Measurements from ENCODE around the gene APC2.
"Not testable (repeated sequence)": the region's sequence is repeated elsewhere in the genome, so short reads cannot be mapped to it uniquely, and the experiment has no call there.

Gene APC2

DNA sequence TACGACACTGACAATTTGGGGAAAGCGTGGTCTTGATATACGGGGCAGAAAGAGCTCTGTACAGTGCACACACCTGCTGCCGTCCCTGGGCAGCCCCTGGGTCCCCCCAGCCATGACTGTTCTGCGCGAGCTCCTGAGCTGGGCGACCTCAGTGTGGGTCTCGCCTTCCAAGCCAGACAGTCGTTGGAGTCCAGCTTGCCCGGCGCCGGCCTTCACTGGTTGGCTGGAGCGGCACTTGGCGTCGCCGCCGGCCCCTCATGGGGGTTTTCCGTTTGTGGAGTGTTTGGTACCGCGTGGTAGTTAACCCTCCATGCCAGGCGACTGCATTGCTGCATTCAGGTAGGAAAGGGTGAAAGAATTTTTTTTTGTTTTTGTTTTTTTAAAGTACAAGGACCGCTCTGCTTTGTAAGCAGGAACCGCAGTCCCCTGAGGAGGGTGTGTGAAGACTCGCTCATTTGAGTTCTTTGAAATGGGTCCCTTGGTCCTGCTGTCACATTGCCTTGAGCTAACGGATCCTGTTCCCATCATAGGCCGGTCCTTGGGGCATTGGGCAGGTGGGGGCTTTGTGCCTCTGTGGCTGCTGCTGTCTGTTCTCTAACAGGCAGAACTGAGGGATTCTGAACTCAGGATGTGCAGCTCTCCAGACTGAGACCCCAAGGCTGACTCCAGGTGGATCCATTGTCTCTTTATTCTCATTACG is 22.6 kb upstream of the APC2 start:
- H3K27ac ChIP-seq: no peak overlapping the region
- no peak for DNase-seq (ENCODE audit: low read depth, low spot score)

DNA sequence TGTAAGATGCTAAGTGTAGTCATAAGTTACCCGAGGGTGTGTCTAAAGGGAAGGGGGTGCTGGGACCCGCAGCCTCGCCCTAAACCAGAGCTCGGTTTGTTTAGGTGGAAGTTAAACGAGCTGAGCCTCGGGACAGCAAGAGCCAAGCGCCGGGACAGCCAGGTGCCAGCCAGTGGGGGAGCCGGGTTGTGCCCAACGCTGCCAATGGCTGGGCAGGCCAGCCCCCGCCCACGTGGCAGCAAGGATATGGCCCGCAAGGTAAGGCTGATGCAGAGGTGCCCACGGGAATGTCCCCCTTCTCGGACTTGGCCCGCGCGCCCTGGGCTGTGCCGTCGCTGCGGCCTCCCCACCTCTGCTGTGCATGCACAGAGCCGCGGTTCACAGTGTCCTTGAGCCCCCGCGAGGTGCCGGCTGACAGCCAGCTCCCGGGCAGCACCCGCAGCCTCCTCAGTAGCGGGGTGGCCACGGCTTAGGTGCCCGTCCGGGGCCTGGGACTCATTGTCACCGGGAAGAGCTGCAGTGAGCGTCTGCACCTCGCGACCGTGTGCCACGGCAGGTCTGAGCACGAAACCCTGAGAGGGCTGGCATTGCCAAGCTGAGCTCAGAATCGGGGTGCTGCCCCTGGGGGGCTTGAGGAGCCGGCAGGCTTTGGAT is 21.1 kb upstream of the APC2 start:
- DNase-seq (ENCODE audit: low read depth, low spot score): no peak

DNA sequence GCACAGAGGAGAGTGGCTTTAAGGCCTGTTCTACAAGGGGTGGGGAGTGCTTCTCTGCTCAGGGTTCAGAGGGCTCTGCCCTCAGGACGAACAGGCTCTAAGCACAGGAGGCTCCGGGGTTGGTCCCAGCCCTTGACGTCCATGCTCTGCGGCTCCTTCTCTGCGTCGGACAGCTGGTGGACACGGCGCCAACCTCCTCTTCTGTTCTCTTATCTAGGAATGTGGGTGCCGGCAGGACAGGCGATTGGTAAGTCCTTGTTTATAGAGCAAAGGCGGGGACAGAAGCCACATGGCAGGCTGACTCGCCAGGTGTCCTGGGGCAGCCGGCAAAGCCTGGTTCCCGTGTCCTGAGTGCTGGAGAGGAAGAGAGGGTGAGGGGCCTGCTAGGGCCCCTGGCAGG is 20.2 kb upstream of the APC2 start:
- H3K27ac ChIP-seq: no peak overlapping the region
- DNase-seq (ENCODE audit: low read depth, low spot score): no peak

More for the DNA sequence above, 21.1 kb upstream of the APC2 start:
- no peak overlapping the region for H3K27ac ChIP-seq

DNA sequence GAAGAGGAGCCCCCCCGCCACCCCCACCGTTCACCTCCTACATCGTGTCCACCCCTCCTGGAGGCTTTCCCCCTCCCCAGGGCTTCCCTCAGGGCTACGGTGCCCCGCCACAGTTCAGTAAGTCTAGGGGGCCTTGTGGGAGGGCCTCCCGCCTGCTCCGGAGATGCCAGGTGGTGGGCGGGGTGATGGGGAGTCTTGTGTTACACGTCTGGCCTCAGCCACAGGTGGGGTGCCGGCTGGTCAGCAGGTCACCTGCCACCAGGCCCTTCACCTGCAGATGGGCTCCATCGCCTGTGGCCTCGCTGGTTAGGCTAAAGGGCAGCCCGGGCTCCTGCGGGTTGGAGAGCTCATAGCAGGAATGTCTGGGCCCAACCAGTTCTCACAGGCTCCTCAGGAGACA is 19.7 kb upstream of the APC2 start:
- no peak for DNase-seq (ENCODE audit: low read depth, low spot score)
- H3K27ac ChIP-seq: no peak overlapping the region

- no peak overlapping the region for H3K27ac ChIP-seq
- DNase-seq (ENCODE audit: low read depth, low spot score): no peak
Observed at GRCh38 chr19:1431759-1432506, 18.0 kb upstream of the APC2 start.

DNA sequence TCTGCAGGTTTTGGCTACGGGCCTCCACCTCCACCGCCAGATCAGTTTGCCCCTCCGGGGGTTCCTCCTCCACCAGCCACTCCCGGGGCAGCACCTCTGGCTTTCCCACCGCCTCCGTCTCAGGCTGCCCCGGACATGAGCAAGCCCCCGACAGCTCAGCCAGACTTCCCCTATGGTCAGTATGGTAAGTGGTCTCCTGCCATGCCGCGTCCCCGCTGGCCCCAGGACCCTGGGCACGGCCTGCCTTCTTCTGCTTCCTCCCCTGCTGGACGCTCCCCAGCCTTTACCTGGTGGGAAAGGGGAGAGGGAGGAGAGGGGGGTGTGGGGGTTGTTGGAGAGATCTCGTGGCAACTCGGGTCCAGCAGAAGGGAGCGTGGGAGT is 17.4 kb upstream of the APC2 start:
- DNase-seq (ENCODE audit: low read depth, low spot score): no peak
- no peak overlapping the region for H3K27ac ChIP-seq

DNA sequence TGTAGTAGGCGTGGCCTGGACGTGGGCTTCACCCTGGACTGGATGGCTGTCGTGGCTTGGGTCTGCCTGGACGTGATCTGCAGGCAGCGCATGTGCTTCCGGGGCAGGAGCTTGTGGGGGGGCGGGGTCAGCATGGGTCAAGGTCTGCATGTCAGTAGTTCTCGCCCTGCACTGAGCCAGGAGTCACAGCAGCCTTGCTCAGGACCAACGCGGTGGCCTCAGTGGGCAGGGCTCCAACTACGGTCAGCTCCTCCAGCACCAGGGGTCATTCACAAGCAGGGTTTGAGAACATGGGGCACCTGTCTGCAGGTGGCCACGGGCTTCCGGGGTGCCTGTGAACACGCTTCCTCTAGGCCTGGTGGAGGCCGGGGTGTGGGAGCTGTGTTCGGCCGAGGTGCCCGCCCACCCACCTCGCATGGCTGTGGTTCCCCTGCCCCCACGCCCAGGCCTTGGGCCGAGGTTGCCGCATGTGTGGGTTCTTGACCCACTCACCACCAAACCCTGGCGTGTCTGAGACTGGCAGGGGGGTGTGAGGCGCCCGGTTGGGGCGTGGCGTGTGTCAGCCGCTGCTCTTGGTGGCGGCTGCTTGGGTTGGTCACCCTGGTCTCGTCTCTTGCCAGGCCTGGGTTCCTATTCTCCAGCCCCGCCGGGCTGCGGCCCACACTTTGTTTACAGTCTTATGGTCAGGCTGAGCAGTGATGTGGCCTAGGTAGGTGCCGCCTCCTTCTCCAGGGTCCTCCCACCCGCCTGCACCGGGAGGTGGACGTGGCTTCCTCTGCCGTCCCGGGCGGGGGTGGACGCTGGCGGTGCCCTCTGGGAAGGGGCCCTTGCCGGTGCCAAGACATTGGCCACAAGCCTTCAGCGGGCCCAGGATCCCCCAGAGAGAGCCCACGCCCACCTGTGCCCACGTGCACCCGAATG is 16.5 kb upstream of the APC2 start:
- H3K27ac ChIP-seq: no peak overlapping the region
- no peak for DNase-seq (ENCODE audit: low read depth, low spot score)

DNA sequence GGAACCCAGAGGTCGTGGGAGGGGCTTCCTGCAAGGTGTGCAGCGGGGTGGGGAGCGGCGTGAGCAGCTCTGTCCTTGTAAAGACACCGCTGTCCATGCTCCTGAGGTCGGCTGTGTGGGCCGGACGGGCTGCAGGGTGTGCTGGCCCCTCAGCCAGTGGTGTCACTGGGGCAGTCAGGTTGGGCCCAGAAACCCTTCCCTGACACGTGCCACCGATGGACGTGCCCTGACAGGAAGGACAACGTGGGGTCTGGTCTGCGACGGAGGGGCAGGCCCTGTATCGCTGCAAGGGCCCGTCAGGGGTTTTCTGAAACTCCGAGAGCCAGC is 15.9 kb upstream of the APC2 start:
- DNase-seq (ENCODE audit: low read depth, low spot score): no peak
- no peak overlapping the region for H3K27ac ChIP-seq

DNA sequence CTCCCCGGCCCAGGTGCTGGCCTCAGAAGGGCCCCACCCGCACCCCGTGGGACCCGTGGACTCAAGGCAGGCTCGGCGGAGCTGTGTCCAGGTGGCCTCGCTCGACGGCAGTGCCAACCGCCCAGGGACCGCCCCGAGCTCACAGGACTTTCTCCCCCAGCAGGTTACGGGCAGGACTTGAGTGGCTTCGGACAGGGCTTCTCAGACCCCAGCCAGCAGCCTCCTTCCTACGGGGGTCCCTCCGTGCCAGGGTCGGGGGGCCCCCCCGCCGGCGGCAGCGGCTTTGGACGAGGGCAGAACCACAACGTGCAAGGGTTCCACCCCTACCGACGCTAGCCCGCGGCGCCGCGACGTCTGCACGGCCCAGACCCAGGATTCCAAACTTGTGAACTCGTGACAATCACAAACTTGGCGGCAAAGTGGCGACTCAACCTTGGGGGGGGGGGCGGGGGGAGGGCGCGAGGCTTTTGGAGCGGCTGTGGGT is 15.3 kb upstream of the APC2 start:
- no peak overlapping the region for H3K27ac ChIP-seq
- no peak for DNase-seq (ENCODE audit: low read depth, low spot score)

DNA sequence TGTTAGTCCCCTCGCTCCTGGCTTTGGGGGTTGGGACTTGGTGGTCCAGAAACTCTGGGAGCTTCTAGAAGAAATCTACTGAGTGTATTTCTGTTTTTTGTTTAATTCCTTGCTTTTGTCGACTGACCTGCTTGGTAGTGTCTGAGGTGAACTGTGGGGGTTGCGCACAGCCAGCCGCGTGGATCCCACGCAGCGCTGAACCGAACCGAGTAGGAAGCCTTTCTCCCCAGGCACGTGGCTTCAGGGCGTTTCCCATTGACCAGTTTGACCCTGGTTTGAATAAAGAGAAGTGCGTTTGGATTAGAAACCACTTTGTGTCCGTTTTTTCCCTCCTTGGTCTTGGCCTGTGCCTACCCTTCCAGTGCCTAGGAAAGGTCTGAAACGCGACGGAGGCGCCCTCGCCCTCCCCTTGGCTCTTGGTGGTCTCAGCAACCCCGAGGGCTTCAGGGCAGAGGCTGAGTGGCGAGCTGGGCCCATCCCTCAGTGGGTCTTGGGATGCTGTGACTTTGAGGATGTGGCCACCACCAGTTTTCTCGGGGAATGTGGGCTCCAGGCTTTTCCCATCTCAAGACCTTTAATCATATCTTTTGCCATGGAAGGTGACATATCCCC is 14.4 kb upstream of the APC2 start:
- H3K27ac ChIP-seq: no peak overlapping the region
- DNase-seq (ENCODE audit: low read depth, low spot score): no peak

DNA sequence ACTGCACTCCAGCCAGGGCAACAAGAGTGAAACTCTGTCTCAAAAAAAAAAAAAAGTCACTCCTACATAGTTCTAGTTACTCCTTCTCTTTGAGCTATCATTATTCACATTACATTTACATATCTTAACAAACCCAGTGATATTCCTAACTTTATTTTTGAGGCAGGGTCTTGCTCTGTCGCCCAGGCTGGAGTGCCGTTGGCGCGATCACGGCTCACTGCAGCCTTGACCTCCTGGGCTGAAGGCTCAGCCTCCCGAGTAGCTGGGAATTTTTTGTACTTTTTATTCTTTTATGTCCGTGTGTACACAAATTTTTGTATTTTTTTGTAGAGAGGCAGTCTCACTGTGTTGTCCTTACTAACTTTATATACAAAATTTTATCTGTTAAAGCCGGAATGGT is 12.3 kb upstream of the APC2 start:
- peak overlapping the region; percentile 81 for H3K27ac ChIP-seq
- DNase-seq (ENCODE audit: low read depth, low spot score): no peak

DNA sequence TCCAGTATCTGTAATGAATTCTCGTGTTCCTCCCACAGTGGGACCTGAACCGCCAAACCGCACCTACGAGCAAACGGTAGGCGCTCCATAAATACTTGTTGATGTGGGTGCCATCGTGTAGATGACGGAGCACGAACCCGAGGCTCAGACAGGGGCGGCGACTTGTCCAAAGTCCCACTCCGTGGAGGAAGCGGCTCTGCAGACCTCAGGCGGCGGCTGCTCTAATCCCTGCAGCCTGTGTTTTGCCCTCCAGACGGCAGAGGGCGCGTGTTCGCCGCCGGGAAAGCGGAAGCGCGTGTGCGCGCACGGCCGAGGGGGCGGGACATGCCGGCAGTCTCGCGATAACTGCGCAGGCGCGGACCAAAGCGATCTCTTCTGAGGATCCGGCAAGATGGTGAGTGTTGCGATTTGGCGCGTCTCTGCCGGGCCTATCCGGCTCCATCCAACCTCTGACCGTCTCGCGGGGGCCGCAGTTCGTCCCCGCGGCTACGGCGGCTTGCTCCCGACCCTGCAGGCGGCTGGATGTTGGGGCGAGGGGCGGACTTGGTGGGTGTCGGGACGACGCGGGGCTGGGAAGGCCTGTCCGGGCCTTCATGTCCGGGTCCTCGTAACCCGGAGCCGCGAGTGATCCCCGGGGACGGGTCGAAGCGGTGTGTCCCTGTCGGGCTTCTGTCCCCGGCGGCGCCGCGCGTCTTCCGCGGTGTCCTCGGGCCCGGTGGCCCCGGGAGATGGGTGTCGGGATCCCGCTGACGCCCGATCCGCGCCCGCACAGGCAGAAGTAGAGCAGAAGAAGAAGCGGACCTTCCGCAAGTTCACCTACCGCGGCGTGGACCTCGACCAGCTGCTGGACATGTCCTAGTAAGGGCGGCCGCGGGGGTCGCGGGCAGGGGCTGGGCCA is 11.6 kb upstream of the APC2 start, which contains the start of gene RPS15:
TSS of gene RPS15 (plus strand) at position 362 of the 898 bp plus-strand sequence. CDS start at position 392, 30 bp downstream.
- DNase-seq (ENCODE audit: low read depth, low spot score): peak; percentile 73
- H3K27ac ChIP-seq: peak within 1 kb of the TSS; percentile 81

GRCh38 chr19:1438933-1439354 is 11.0 kb upstream of the APC2 start:
- DNase-seq (ENCODE audit: low read depth, low spot score): no peak
- H3K27ac ChIP-seq: peak overlapping the region; percentile 81

DNA sequence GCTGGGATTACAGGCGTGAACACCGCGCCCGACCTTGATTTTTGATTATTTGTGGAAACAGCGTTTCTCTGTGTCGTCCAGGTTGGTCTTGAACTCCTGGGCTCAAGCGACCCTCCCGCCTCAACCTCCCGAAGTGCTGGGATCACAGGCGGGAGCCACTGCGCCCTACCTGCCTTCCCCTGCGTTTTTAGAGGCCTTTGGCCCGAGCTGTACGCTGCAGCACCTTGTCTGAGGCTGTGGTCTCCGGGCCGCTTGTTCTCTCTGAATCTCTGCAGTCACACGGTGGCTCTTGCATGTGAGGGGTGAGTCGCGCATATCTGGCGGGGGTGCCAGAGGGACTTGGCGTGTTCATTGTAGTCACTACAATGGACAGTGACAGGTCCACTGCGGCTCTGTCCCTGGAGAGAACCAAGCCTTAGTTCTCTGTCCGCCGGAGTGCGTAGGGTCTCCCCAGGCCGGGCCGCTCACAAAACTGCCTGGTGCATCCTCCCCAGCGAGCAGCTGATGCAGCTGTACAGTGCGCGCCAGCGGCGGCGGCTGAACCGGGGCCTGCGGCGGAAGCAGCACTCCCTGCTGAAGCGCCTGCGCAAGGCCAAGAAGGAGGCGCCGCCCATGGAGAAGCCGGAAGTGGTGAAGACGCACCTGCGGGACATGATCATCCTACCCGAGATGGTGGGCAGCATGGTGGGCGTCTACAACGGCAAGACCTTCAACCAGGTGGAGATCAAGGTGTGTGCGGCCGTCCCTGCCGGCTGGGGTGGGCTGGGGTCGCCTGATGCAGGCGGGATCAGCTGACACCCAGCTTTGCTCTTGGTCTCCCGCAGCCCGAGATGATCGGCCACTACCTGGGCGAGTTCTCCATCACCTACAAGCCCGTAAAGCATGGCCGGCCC is 10.2 kb upstream of the APC2 start:
- not testable (repeated sequence) for DNase-seq (ENCODE audit: low read depth, low spot score)
- H3K27ac ChIP-seq: peak overlapping the region; percentile 81

DNA sequence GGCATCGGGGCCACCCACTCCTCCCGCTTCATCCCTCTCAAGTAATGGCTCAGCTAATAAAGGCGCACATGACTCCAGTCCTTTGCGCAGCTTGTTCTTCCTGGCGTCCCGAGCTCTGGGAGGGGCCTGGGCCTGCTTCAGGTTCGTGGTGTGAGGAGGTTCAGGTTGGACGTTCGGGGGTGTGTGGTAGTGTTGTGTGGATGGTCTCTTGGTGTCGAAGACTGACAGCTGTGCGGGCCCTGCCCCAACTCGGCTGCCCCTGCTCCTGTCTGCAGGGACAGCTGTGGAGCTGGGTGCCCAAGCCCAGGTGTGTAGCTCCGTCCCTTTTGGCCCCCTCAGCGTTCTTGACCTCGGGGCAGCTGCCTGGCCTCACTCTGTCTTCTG is 9.5 kb upstream of the APC2 start:
- no peak overlapping the region for H3K27ac ChIP-seq
- no peak for DNase-seq (ENCODE audit: low read depth, low spot score)

- H3K27ac ChIP-seq: no peak overlapping the region
- no peak for DNase-seq (ENCODE audit: low read depth, low spot score)
Observed at GRCh38 chr19:1441022-1441426, 8.9 kb upstream of the APC2 start.

GRCh38 chr19:1441677-1442438 is 8.1 kb upstream of the APC2 start:
- H3K27ac ChIP-seq: no peak overlapping the region
- no peak for DNase-seq (ENCODE audit: low read depth, low spot score)

Measured in epithelial cell of prostate (primary cell).